Ishikawa (cell line): ENCODE results near the gene SPARCL1.

Experiments
- CEBPB ChIP-seq: IDR thresholded peaks from 2 replicates; pipeline ENCODE4 v1.6.1; 2012
- CREB1 ChIP-seq: IDR thresholded peaks from 2 replicates; pipeline ENCODE4 v1.6.1; 2012; ENCODE audit warnings: low read depth
- EGR1 ChIP-seq: IDR thresholded peaks from 2 replicates; pipeline ENCODE4 v1.6.1; 2012
- EP300 ChIP-seq: IDR thresholded peaks from 2 replicates; pipeline ENCODE4 v1.6.1; 2012; ENCODE audit warnings: borderline replicate concordance
- FOXM1 ChIP-seq: IDR thresholded peaks from 2 replicates; pipeline ENCODE4 v1.6.1; 2012; ENCODE audit warnings: low read depth, borderline replicate concordance
- NFIC ChIP-seq: IDR thresholded peaks from 2 replicates; pipeline ENCODE4 v1.6.1; 2012
- RAD21 ChIP-seq: IDR thresholded peaks from 2 replicates; pipeline ENCODE4 v1.6.1; 2012; ENCODE audit warnings: low read depth
- REST ChIP-seq: IDR thresholded peaks from 2 replicates; pipeline ENCODE4 v1.6.1; 2012; ENCODE audit warnings: low read depth, mild to moderate bottlenecking
- TAF1 ChIP-seq: IDR thresholded peaks from 2 replicates; pipeline ENCODE4 v1.6.1; 2012; ENCODE audit warnings: low read depth, mild to moderate bottlenecking
- TCF12 ChIP-seq: IDR thresholded peaks from 2 replicates; pipeline ENCODE4 v1.6.1; 2012; ENCODE audit warnings: low read depth
- TEAD4 ChIP-seq: IDR thresholded peaks from 2 replicates; pipeline ENCODE4 v1.6.1; 2012
- YY1 ChIP-seq: IDR thresholded peaks from 2 replicates; pipeline ENCODE4 v1.6.1; 2012; ENCODE audit warnings: low read depth
- ZBTB7A ChIP-seq: IDR thresholded peaks from 2 replicates; pipeline ENCODE4 v1.6.1; 2012; ENCODE audit warnings: low read depth
- TF ChIP-seq, protein P1 (sequence below): IDR thresholded peaks from 2 replicates; pipeline ENCODE4 v1.6.1; 2012
- TF ChIP-seq, protein P2 (sequence below): IDR thresholded peaks from 2 replicates; pipeline ENCODE4 v1.6.1; 2012

Gene SPARCL1

GRCh38 chr4:87567191-87567590 lies 38.0 kb upstream of the SPARCL1 start:
- no peak for TF ChIP-seq FOXM1
- no peak for TF ChIP-seq NFIC
- TF ChIP-seq CREB1, result no peak
- no peak for TF ChIP-seq TAF1
- no peak for TF ChIP-seq REST
- no peak for TF ChIP-seq EP300
- TF ChIP-seq YY1, result no peak
- TF ChIP-seq CEBPB, result no peak
- TF ChIP-seq TEAD4, result no peak
- TF ChIP-seq TCF12, result no peak
- TF ChIP-seq ZBTB7A, result no peak
- no peak for TF ChIP-seq EGR1
- TF ChIP-seq, protein P1, sequence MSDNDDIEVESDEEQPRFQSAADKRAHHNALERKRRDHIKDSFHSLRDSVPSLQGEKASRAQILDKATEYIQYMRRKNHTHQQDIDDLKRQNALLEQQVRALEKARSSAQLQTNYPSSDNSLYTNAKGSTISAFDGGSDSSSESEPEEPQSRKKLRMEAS, result no peak
- no peak for TF ChIP-seq RAD21
- TF ChIP-seq, protein P2, sequence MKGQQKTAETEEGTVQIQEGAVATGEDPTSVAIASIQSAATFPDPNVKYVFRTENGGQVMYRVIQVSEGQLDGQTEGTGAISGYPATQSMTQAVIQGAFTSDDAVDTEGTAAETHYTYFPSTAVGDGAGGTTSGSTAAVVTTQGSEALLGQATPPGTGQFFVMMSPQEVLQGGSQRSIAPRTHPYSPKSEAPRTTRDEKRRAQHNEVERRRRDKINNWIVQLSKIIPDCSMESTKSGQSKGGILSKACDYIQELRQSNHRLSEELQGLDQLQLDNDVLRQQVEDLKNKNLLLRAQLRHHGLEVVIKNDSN, result no peak

GRCh38 chr4:87566276-87566675 lies 37.1 kb upstream of the SPARCL1 start:
- TF ChIP-seq, protein P2, result no peak
- TF ChIP-seq CEBPB, result no peak
- TF ChIP-seq EP300, result no peak
- TF ChIP-seq EGR1, result no peak
- no peak for TF ChIP-seq RAD21
- TF ChIP-seq TEAD4, result no peak
- no peak for TF ChIP-seq FOXM1
- no peak for TF ChIP-seq CREB1
- TF ChIP-seq ZBTB7A, result no peak
- TF ChIP-seq, protein P1, result no peak

DNA sequence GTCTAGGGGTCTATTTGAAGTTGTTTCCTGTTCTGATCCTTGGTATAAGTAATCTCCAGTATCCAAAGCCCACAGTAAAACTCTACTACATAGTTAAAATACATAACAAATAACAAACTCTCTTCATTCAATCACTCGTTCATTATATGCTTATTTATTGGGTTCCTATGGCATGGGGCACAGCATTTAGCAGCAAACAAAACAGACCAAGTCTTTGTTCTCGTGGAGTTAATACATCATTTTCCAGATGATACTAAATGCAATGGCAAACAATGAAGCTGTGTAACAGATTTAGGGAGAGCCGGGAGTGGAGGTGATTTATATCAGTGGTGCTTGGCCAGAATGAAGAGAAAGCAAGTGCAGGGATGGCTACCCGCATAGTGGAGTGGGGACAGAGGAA lies 36.6 kb upstream of the SPARCL1 start:
- no peak for TF ChIP-seq EGR1
- no peak for TF ChIP-seq TCF12
- TF ChIP-seq ZBTB7A, result no peak
- TF ChIP-seq REST, result no peak
- TF ChIP-seq EP300, result no peak
- TF ChIP-seq YY1, result no peak
- TF ChIP-seq CREB1, result no peak
- TF ChIP-seq FOXM1, result no peak
- TF ChIP-seq NFIC, result no peak
- no peak for TF ChIP-seq RAD21
- TF ChIP-seq, protein P2, result no peak

- TF ChIP-seq TCF12 (no peak), TAF1 (no peak), RAD21 (no peak), CEBPB (no peak), EP300 (no peak), NFIC (no peak), CREB1 (no peak), YY1 (no peak), EGR1 (no peak), TEAD4 (no peak), ZBTB7A (no peak)
- TF ChIP-seq, protein P1, result no peak
- TF ChIP-seq, protein P2, result no peak
These were observed 31.6 kb upstream of the SPARCL1 start for GRCh38 chr4:87560802-87561201.

GRCh38 chr4:87559090-87559837 lies 30.1 kb upstream of the SPARCL1 start:
- TF ChIP-seq YY1, result no peak
- no peak for TF ChIP-seq EP300
- TF ChIP-seq, protein P2, result no peak
- no peak for TF ChIP-seq FOXM1
- TF ChIP-seq NFIC, result no peak
- TF ChIP-seq RAD21, result no peak
- no peak for TF ChIP-seq TEAD4
- no peak for TF ChIP-seq EGR1
- no peak for TF ChIP-seq ZBTB7A
- TF ChIP-seq CEBPB, result no peak
- TF ChIP-seq, protein P1, result no peak
- TF ChIP-seq CREB1, result no peak
- TF ChIP-seq TCF12, result no peak
- TF ChIP-seq REST, result no peak
- no peak for TF ChIP-seq TAF1
